Right forelimb (tissue), 1 donor: ENCODE measurements around the gene TAF1B.
"Not testable (repeated sequence)": the region's sequence is repeated elsewhere in the genome, so short reads cannot be mapped to it uniquely, and the experiment has no call there.

Experiments
- DNase-seq: peaks from one replicate; pipeline ENCODE4 v3.0.0-alpha.2; 2018

Gene TAF1B

GRCh38 chr2:9885036-9885684 lies 41.9 kb downstream of the TAF1B start:
- DNase-seq = no peak

DNA sequence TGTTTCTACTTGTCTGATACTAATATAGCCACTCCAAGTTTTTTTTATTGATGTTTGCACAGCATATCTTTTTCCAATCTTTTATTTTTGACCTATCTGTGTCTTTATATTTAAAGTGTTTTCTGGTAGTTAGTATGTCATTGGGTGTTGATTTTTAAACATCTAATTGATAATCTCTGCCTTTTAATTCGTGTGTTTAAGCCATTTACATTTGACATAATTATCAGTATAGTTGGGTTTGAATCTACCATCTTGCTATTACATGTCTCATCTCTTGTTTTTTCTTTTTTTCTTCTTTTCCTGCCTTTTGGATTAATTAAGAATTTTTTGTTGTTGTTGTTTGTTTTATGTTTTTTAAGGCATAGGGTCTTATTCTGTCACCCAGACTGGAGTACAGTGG lies 44.2 kb downstream of the TAF1B start:
- no peak for DNase-seq

GRCh38 chr2:9889812-9890261 lies 46.6 kb downstream of the TAF1B start:
- no peak for DNase-seq

DNA sequence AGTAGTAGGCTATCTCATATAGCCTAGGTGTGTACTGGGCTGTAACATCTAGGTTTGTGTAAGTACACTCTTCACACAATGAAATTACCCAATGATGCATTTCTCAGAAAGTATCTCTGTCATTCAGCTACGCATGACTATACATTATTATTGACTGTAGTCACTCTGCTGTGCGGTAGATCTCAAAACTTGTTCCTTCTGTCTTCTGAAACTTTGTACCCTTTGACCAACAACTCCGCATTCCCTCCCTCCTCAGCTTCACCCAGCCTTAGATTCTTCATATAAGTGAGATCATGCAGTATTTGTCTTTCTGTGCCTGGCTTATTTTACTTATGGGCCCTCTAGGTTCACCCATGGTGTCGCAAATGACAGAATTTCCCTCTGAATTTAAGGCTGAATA lies 49.0 kb downstream of the TAF1B start:
- no peak for DNase-seq

GRCh38 chr2:9895669-9896590 lies 52.7 kb downstream of the TAF1B start:
- no peak for DNase-seq

- DNase-seq = peak; percentile 55
Measured at GRCh38 chr2:9897331-9897737, 54.1 kb downstream of the TAF1B start.

GRCh38 chr2:9897846-9898245 lies 54.6 kb downstream of the TAF1B start:
- no peak for DNase-seq

- DNase-seq = no peak
Measured at GRCh38 chr2:9905413-9905812, 62.1 kb downstream of the TAF1B start.

DNA sequence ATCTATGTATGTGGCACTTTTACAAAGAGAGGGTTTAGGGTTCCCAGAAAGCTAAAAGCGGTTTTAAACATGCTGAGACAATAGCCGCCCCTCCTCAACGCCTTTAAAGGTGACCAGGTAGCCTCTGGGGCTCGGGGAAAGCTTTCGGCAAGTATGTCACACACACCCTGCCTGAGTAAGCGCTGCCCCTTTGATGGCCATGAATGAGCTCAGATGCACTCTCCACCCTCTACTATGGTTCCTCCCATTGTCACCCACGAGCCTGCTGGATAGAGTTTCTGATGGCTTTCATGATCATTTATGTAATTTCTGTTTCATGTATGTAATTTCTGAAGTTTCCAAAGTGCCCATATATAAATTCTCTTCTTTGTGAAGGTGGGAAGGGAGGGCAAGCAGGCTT lies 64.1 kb downstream of the TAF1B start:
- no peak for DNase-seq

DNA sequence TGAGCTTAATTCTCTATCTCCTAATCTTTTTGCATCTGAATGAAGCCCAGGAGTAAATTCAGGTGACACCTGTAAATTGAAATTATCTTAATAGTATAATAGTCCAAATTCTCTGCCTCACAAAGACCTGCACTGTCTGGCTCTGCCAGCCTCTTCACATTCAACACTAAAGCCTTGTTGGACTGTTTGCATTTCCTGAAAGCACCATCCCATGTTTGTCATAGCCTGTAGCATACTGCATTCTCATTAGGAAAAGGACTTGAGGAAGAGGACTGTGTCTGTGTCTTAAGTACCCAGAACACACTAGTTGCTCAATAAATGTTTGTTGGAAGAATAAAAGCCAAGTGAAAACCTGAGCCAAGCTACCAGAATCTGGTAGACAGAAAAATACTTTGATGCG lies 65.4 kb downstream of the TAF1B start:
- DNase-seq = no peak

- no peak for DNase-seq
Measured at GRCh38 chr2:9909106-9909505, 65.8 kb downstream of the TAF1B start.

DNA sequence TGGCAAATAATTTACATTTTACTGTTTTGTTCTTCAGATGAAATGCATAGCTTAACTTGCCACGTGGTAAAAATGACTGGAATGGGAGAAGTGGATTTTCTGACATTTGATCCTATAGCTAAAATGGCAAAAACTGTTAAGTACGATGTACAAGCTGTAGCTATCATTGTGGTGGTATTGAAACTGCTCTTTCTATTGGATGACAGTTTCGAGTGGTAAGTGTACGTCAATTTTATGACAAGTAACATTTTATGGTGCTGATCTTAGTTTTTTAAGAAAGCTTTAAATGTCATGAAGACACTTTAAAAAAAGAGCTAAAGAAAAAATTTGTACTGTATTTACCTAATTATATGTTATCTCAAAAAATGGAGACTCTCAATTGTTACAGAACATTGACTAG lies 67.4 kb downstream of the TAF1B start:
- DNase-seq = no peak

- no peak for DNase-seq
Measured at GRCh38 chr2:9912468-9912867, 69.2 kb downstream of the TAF1B start.

GRCh38 chr2:9914384-9915065 lies 71.3 kb downstream of the TAF1B start:
- DNase-seq = no peak

GRCh38 chr2:9918275-9918674 lies 75.0 kb downstream of the TAF1B start:
- no peak for DNase-seq

DNA sequence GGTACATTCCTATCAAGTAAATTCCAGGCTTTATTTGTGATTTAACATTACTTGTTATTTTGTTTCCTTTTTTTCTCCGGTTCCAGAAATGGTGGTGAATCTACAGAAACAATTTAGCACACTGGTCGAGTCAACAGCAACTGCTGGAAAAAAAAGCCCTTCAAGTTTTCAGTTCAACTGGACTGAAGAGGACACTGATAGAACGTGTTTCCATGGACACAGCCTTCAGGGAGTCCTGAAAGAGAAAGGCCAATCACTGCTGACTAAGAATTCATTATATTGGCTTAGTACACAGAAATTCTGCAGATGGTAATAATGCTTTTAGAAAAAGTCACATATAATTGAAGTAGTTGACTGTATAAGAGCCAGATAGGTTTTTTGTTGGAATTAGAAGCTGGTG lies 76.2 kb downstream of the TAF1B start:
- no peak for DNase-seq

DNA sequence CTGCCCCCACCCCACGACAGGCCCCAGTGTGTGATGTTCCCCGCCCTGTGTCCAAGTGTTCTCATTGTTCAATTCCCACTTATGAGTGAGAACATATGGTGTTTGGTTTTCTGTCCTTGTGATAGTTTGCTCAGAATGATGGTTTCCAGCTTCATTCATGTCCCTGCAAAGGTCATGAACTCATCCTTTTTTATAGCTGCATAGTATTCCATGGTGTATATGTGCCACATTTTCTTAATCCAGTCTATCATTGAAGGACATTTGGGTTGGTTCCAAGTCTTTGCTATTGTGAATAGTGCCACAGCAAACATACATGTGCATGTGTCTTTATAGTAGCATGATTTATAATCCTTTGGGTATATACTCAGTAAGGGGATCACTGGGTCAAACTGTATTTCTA lies 83.7 kb downstream of the TAF1B start:
- DNase-seq = not testable (repeated sequence)

DNA sequence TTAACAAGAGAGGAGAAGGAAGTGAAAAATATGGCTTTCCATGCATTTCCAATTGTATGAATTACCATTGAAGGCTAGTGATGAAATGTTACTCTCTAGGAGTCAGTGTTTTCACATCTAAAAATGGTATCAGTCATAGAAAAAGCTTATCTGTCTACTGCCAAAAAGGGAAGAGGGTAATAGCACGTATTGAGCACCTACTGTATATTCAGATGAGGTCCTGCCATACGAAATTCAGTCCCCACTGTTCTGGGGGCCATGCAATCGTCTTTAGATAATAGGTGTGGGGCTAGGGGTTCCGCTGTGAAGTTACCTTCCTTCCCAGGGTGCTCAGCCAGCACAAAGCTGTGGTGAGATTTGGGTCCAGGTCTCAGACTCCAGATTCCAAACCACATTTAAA lies 94.0 kb downstream of the TAF1B start:
- no peak for DNase-seq

GRCh38 chr2:9937968-9938367 lies 94.7 kb downstream of the TAF1B start:
- DNase-seq = no peak

GRCh38 chr2:9939587-9940485 lies 96.6 kb downstream of the TAF1B start:
- DNase-seq = no peak

GRCh38 chr2:9941196-9941995 lies 98.1 kb downstream of the TAF1B start:
- no peak for DNase-seq

- DNase-seq = no peak
Measured at GRCh38 chr2:9941996-9942390, 98.7 kb downstream of the TAF1B start.
